ENCODE results near the gene DENND1A.

Gene DENND1A

GRCh38 chr9:123426406-123426805 lies 503.5 kb downstream of the DENND1A start:
- DNase-seq (ENCODE audit: low read depth in 2 of 2): no peak

- DNase-seq (ENCODE audit: low read depth in 2 of 2): no peak
Observed at GRCh38 chr9:123425836-123426365, 504.0 kb downstream of the DENND1A start.

DNA sequence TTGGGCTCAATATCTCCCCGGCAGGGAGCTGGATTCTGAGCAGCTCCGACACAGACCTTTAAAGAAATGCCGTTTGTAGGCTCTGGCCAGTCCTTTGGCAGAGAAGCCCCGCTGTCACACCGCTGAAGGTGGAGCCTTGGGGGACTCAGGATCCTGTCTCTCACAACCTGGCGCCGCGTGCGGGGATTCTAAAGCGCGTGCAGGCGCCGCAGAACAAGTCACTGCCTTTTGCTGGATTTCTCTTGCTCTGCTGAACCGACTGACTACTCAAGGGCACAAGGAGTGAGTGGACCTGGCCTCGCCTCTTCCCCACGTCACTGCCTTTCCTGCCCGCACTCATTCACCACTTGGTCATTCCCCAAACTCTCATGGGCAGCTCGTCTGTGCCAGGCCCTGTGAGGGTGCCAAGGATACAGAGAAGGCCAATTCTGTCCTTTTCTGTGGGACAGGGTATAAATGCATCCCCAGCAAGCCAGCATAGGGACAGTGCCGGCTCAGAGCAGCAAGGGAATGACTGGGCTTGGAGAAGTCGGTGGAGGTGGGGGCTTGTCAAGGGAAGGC lies 504.6 kb downstream of the DENND1A start:
- no peak for DNase-seq (ENCODE audit: low read depth in 2 of 2)

DNA sequence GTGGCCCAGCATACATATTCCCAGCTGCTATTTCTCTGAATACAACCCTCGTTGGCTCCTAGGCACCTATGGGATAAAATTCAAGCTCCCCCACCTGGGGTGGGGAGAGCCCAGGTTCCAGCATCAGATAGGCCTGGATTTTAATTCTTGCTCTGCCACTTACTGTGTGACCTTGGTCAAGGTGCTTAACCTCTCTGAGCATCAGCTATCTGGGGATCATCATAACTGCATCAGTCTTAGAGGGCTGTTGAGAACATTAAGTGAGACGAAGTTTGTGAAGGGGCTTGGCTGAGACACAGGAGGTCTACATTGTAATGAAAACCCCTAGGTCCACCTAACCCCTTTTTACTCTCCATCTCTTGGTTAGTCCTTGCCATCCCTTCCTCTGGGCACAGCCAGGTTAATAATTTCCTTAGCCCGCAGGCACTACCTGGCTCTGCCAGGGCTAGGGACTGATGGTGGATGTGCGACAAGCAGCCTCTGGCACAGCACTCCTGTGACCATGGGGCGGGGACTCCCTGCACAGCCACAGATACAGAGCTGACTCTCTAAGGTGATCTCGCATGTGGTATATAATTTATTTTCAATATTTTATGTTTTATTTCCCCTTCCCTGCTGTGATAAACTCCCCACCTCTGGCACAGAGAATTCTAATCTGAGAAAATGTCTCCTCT lies 505.2 kb downstream of the DENND1A start:
- DNase-seq (ENCODE audit: low read depth in 2 of 2): no peak

- DNase-seq (ENCODE audit: low read depth in 2 of 2): no peak
Observed at GRCh38 chr9:123424131-123424530, 505.8 kb downstream of the DENND1A start.

DNA sequence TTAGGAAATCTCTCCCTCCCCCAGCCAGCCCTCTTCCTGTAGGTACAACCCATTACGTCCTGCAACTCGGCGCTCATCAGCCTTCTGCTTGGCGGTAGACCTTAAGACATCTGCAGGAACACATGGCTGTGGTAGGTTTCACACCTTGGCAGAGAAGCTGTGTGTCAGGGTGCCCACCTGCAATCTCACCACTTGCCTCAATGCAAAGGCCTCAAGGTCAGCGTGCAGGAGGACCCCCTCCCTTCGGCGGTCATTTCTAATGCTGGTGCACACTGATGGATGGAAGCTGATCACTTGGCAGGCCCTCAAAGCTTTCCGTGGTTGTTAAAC lies 506.6 kb downstream of the DENND1A start:
- no peak for DNase-seq (ENCODE audit: low read depth in 2 of 2)

DNA sequence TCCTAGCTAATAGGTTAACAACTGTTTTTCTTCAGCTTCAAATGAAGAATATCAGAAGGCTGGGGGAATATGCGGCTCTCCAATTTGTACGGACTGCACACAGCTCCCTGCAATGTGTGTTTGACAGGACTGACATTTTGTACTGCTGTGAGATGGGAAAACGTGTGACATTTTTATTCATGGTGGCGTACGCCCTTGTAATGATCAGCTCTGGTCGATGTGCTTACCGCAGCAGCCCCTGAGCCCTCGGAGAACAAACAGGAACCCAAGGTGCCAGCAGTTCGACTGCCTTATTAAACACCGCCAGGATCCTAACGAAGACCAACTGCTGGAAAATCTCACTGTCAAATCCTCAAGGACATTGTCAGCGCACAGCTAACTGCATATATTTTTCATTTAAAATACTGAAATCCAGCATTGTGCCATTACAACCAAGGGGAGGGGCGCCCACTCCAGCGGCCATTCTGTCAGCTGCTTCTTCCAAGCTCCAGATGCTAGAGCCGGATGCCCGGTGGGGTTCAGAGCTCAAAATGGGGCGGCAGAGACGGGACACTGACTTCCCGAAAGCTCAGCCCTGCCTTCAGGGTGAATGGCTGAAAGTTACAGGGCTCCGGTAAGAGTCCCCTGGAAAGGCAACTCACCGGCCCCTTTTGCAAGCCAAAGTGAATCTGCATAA lies 507.2 kb downstream of the DENND1A start:
- DNase-seq (ENCODE audit: low read depth in 2 of 2): no peak

DNA sequence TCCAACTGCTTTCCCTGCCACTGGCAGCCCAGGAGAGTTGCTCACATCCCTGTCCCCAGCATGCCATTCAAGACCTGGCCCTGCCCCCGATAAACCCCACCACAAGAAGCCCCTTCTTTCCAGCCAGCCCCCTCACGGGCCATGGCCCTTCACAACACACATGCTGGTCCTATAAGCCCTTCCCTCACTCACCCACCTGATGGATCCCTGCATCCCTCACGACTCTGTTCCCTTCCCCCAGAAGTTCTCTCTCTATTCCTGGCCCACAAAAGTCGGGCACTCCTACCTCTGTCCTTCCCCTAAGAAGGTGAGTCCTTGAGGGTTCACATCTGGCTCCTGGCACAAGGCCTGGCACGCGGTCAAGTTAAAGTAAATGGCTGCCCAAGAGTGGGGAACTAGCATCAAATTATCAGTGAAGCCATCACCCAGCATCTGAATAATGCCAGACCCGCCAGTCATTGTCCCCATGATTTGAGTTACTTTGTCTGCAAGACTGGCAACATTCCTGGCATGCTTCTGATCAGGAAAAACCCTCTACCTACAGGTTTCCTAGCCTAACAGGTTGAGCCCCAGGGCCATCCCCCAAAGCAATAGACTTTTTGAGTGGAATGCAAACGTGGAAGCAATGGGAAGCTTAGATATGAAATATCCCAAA lies 508.0 kb downstream of the DENND1A start:
- no peak for DNase-seq (ENCODE audit: low read depth in 2 of 2)

DNA sequence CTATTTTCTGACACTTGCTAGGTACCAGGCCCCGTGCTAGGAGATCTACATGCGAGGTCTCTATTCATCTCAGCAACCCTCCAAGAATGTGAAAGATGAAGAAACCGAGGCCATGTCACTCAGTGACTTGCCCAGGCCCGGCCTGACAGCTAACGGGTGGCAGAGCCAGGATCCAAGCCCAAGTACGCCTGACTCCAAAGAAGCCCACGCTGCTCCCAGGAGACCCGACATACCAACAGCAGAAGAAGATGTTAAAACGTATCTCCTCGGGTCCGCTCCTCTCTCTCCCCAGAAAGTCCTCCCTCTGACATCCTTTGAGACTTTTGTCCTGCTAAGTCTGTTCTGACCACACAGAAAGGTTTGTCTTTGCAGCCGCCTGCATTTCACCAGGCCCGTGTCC lies 508.7 kb downstream of the DENND1A start:
- no peak for DNase-seq (ENCODE audit: low read depth in 2 of 2)

DNA sequence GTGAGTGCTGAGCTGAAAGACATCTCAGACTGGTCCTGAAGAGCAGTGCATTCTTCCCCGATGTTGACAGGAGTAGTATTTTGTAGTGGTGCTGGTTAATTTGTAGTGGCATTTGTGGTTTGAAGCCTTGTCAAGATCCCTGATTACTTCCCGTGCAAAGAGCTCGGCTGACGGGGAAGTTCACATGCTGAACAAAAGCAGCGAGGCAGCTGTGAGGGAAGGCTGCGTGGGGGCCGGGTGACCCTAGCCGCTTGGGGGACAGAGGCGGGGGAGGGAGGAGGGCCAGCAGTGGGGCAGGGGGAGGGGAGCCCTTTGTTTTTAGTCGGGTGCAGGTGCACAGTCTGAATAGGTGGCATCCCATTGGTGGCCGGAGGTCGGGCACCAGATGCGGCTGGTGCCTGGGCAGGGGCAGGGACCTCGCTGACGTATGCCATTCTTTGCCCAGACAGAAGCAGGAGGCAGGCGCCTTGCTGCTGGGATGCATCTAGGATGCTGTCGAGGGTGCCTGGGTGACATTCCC lies 509.3 kb downstream of the DENND1A start:
- DNase-seq (ENCODE audit: low read depth in 2 of 2): no peak

GRCh38 chr9:123419721-123420591 lies 510.0 kb downstream of the DENND1A start:
- DNase-seq (ENCODE audit: low read depth in 2 of 2): no peak

DNA sequence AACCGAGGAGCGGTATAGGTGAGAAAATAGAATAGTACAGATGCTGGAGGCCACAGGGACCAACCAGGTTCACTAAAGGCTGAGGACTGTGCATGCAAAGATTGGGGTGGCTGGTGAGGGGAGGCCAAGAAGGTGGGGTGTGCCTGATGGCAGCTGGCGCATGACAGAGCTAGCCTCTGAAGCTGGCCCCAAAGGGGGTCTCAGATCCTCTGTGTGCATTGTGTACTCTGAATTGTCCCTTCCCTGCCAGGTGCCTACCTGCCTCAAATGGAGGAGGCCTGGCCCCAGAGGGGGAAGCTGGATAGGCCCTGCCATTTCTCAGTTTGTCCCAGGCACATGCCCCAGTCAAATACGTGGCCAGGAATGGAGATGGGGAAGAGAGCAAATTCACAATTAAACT lies 510.8 kb downstream of the DENND1A start:
- no peak for DNase-seq (ENCODE audit: low read depth in 2 of 2)

DNA sequence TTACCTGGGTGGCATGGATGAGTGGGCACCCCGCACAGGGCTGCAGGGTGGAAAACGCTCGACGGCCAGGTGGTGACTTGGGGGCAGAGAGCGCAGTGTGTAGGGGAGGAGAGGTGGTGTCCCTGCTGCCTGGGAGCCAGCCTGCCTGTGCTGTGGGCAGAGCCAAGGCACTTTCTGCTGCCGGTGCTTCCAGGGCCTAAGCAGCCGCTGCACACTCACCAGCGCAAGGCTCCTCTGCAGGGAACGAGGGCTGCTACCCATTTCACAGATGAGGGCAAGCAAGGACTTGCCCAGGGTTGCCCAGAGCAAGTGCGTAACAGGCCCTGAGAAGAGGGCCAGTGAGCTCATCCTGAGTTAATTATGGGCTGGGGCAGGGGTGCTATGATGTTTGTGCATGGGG lies 511.4 kb downstream of the DENND1A start:
- no peak for DNase-seq (ENCODE audit: low read depth in 2 of 2)

GRCh38 chr9:123418052-123418430 lies 511.9 kb downstream of the DENND1A start:
- no peak for DNase-seq (ENCODE audit: low read depth in 2 of 2)

DNA sequence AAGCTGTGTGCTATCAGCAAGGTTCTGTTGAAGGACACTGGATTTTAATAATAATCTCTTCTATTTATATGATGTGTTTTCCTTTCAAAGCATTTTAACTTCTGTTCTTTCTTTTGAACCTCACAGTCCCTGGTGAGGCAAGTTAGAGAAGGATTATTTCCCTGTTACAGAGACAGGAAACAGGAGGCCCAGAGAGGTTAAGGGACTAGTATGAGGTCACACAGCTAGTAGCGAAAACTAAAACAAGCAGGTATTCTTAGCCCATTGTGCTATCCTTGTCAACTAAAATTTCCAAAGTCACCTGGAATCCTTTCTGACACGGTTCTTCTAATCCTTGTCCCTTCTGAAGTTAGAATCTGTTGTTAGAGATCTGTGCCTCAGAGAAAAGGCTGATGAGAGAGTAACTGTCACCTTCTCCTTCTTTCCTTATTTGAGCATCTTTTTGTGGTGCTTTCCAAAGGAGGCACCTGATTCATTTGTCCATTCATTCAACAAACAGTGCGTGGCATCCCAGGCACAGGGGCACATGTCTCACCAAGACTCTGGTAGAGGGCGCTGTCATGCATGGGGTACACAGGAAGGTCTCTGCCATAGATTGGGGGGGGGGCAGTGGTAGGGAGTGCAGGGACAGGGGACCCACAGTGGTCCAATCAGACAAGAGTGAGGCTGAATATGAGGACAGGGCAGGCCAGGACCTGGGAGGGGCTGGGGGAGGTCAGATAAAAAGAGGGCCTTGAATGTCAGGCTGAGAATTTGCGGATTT lies 512.5 kb downstream of the DENND1A start:
- no peak for DNase-seq (ENCODE audit: low read depth in 2 of 2)

GRCh38 chr9:123416176-123416575 lies 513.8 kb downstream of the DENND1A start:
- DNase-seq (ENCODE audit: low read depth in 2 of 2): no peak

- no peak for DNase-seq (ENCODE audit: low read depth in 2 of 2)
Observed at GRCh38 chr9:123414936-123415930, 514.7 kb downstream of the DENND1A start.

DNA sequence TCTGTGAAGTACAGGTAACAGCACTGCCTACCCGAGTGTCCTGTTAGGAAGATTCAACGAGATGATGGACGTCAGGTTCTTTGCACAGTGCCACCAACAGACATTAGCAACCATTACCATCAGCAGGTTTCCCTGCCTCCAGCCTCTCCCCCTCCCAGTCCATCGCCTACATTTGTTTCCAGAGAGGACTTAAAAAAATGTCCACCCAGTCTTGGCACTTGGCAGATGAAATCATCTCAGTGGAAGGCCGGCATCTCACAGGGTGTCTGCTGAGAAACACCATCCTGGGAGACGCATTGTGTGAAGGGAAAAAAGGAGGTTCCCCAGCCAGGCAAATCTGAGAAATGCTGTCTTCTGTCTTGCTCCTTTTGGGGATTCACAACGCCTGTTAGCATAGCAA lies 515.7 kb downstream of the DENND1A start:
- no peak for DNase-seq (ENCODE audit: low read depth in 2 of 2)

- no peak for DNase-seq (ENCODE audit: low read depth in 2 of 2)
Observed at GRCh38 chr9:123412171-123412820, 517.6 kb downstream of the DENND1A start.
